K562 (cell line): ENCODE data around the gene EGFL6. TPM values are rescaled to one million over a fixed set of nuclear protein-coding genes. Genes with fewer than 3 reads are reported as not detected.

Experiments
- ADNP ChIP-seq: fragments of 200-800 bp; sonication (Bioruptor generic); IDR thresholded peaks from 2 replicates; pipeline ENCODE4 v1.6.1; 2016; ENCODE audit warnings: missing genetic modification characterization, missing compliant biosample characterization
- CHAMP1 ChIP-seq: fragments of 450-650 bp; IDR thresholded peaks from 2 replicates; pipeline ENCODE4 v1.6.1; 2016; ENCODE audit warnings: mild to moderate bottlenecking
- ELK3 ChIP-seq: fragments of 450-650 bp; formaldehyde crosslinking; IDR thresholded peaks from 2 replicates; pipeline ENCODE4 v1.4.0; 2020; ENCODE audit warnings: mild to moderate bottlenecking
- GABPB1 ChIP-seq: sonication (generic); formaldehyde crosslinking; IDR thresholded peaks from 2 replicates; pipeline ENCODE4 v1.8.0; 2022; ENCODE audit warnings: mild to moderate bottlenecking, missing genetic modification reagents
- GATA2 ChIP-seq: sonication (generic); formaldehyde crosslinking; IDR thresholded peaks from 2 replicates; pipeline ENCODE4 v1.4.0; 2020; ENCODE audit warnings: mild to moderate bottlenecking, missing genetic modification reagents
- KAT7 ChIP-seq: sonication (generic); formaldehyde crosslinking; IDR thresholded peaks from 2 replicates; pipeline ENCODE4 v1.8.0; 2022; ENCODE audit warnings: missing genetic modification reagents, mild to moderate bottlenecking, borderline replicate concordance
- KLF16 ChIP-seq: IDR thresholded peaks from 2 replicates; pipeline ENCODE4 v1.6.1; 2016; ENCODE audit warnings: antibody characterized with exemption
- MXI1 ChIP-seq: IDR thresholded peaks from 2 replicates; pipeline ENCODE4 v1.6.1; 2011; ENCODE audit warnings: low read depth, mild to moderate bottlenecking, improper control_type of control experiment, low read length
- NFIC ChIP-seq: fragments of 450-650 bp; IDR thresholded peaks from 2 replicates; pipeline ENCODE4 v1.6.1; 2017; ENCODE audit warnings: mild to moderate bottlenecking, inconsistent platforms
- RBM39 ChIP-seq: fragments of 200-400 bp; formaldehyde crosslinking; optimal IDR thresholded peaks from 2 replicates; pipeline ENCODE3; 2018; ENCODE audit warnings: low read depth, low read length
- SP1 ChIP-seq: sonication (generic); formaldehyde crosslinking; IDR thresholded peaks from 2 replicates; pipeline ENCODE4 v1.8.1; 2022; ENCODE audit warnings: mild to moderate bottlenecking, missing genetic modification reagents
- SRF ChIP-seq, 2 experiments: fragments of 250-450, 450-650 bp in 1 of 2; sonication (Bioruptor Pico) in 1 of 2; sonication (generic) in 1 of 2; formaldehyde crosslinking; IDR thresholded peaks; 2 replicates each; pipeline versions ENCODE4 v1.5.0 to v1.5.1; 2020 to 2022; ENCODE audit warnings: mild to moderate bottlenecking in 1 of 2, missing genetic modification reagents in 1 of 2
- SUPT5H ChIP-seq: fragments of 450-650 bp; IDR thresholded peaks from 2 replicates; pipeline ENCODE4 v1.6.1; 2016
- YY1 ChIP-seq, 3 experiments: IDR thresholded peaks; 2 replicates each; pipeline ENCODE4 v1.6.1; 2011; ENCODE audit warnings: low read length in 2 of 3, mild to moderate bottlenecking in 2 of 3, moderate library complexity in 2 of 3, borderline replicate concordance in 1 of 3, control low read depth in 1 of 3, low read depth in 1 of 3; ENCODE audit not compliant: insufficient read depth in 3 of 3, insufficient replicate concordance in 2 of 3, control insufficient read depth in 1 of 3, insufficient read length in 1 of 3; ENCODE audit errors: extremely low read depth in 1 of 3
- ZNF253 ChIP-seq: fragments of 250-450 bp; sonication (Bioruptor Pico); conservative IDR thresholded peaks from 2 replicates; pipeline ENCODE4 v1.6.1; 2021; ENCODE audit warnings: mild to moderate bottlenecking
- ZSCAN32 ChIP-seq: fragments of 450-650 bp; formaldehyde crosslinking; IDR thresholded peaks from 2 replicates; pipeline ENCODE4 v1.4.0; 2020; ENCODE audit warnings: mild to moderate bottlenecking, moderate library complexity
- polyA plus RNA-seq, 8 experiments: library from polyadenylated mRNA; depleted of rRNA in 4 of 8; stranded (reverse) in 5 of 8; unstranded in 3 of 8; fragments of >200 nt; fragmentation: Nextera tagmentation in 2 of 8; fragmentation: Illumina TruSeq in 1 of 8; extraction: Ambion mirVana in 2 of 8; extraction: Trizol in 1 of 8; gene quantifications; 2 replicates each; pipeline versions ENCODE4 v1.2.1 to v1.2.3, GENCODE V29; 2011 to 2014; ENCODE audit warnings: inconsistent platforms in 1 of 8, missing spikeins in 1 of 8
- total RNA-seq, 7 experiments: library from RNA; depleted of rRNA in 6 of 7; stranded (reverse); fragments of >200 nt in 6 of 7; fragmentation: Illumina TruSeq in 2 of 7; extraction: Trizol in 2 of 7; gene quantifications; 2 replicates each; pipeline versions ENCODE4 v1.2.1 to v1.2.3, GENCODE V29; 2011 to 2021; ENCODE audit warnings: low replicate concordance in 1 of 7
- TF ChIP-seq, protein P1 (sequence below), 2 experiments: fragments of 450-650 bp; IDR thresholded peaks; 2 replicates each; pipeline ENCODE4 v1.6.1; 2018; ENCODE audit warnings: mild to moderate bottlenecking in 2 of 2, low read depth in 1 of 2; ENCODE audit not compliant: partially characterized antibody in 2 of 2

Gene EGFL6
- total and polyA plus RNA-seq, 9 of the 15 experiments (the other 6 are each of a cell fraction or from before 2014, with no cell fraction given): 0.01 TPM; not detected in 8

DNA sequence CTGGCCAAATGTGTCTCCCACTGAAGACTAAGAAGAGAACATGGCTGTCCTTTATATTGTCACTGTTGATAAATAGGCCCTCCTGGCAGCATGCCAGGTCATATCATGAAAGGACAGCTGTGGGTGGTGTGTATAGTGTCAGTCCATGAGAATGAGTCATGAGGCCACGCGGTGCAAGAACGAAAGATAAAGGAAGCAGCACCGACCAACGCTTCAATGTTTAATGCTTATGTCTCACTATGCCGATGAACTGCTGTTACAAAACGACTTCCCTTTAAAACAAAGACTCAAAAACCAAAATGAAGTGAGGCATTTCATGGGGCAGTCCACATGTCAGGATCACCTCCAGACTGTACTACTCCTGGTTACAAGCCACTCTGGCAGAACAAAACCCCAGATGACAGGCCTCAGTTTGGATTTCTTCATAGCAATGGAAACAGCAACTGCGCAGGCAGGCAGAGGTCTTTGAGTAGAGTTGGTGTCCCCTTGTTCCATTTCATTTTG is 78.4 kb downstream of the EGFL6 start (continued):
- TF ChIP-seq KLF16: peak; percentile 76; the same call in 1 of the 2 replicates
- TF ChIP-seq ADNP: no peak; the same call in 1 of the 2 replicates
- TF ChIP-seq CHAMP1: peak; percentile 67
- TF ChIP-seq, protein P1, sequence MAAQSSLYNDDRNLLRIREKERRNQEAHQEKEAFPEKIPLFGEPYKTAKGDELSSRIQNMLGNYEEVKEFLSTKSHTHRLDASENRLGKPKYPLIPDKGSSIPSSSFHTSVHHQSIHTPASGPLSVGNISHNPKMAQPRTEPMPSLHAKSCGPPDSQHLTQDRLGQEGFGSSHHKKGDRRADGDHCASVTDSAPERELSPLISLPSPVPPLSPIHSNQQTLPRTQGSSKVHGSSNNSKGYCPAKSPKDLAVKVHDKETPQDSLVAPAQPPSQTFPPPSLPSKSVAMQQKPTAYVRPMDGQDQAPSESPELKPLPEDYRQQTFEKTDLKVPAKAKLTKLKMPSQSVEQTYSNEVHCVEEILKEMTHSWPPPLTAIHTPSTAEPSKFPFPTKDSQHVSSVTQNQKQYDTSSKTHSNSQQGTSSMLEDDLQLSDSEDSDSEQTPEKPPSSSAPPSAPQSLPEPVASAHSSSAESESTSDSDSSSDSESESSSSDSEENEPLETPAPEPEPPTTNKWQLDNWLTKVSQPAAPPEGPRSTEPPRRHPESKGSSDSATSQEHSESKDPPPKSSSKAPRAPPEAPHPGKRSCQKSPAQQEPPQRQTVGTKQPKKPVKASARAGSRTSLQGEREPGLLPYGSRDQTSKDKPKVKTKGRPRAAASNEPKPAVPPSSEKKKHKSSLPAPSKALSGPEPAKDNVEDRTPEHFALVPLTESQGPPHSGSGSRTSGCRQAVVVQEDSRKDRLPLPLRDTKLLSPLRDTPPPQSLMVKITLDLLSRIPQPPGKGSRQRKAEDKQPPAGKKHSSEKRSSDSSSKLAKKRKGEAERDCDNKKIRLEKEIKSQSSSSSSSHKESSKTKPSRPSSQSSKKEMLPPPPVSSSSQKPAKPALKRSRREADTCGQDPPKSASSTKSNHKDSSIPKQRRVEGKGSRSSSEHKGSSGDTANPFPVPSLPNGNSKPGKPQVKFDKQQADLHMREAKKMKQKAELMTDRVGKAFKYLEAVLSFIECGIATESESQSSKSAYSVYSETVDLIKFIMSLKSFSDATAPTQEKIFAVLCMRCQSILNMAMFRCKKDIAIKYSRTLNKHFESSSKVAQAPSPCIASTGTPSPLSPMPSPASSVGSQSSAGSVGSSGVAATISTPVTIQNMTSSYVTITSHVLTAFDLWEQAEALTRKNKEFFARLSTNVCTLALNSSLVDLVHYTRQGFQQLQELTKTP (IDR thresholded peaks at IDR 0.05; ENCODE audit: low read depth in 1 of 2, partially characterized antibody in 2 of 2): peak in 1 of 2 experiments; percentile 87
- no peak for TF ChIP-seq ELK3 (CRISPR knock-in tag)
- no peak for TF ChIP-seq RBM39
- TF ChIP-seq GATA2 (CRISPR knock-in tag): peak; percentile 84
- TF ChIP-seq SUPT5H: peak; percentile 50; the same call in 1 of the 2 replicates
- TF ChIP-seq SRF (CRISPR knock-in tag; IDR thresholded peaks at IDR 0.05): no peak
- peak; percentile 100 for TF ChIP-seq NFIC
- TF ChIP-seq YY1 (IDR thresholded peaks at IDR 0.05; ENCODE audit: borderline replicate concordance in 1 of 3, control insufficient read depth in 1 of 3, extremely low read depth in 1 of 3, insufficient read depth in 3 of 3, insufficient read length in 1 of 3, insufficient replicate concordance in 2 of 3, low read depth in 1 of 3, low read length in 2 of 3): peak; percentile 18 to 79 (median 49)
- 0 out of 2 replicates have a peak, but pooled peaks have one; percentile 30 for TF ChIP-seq MXI1
- TF ChIP-seq ZSCAN32 (CRISPR knock-in tag): no peak
- TF ChIP-seq KAT7 (CRISPR knock-in tag): no peak; the same call in 1 of the 2 replicates
- TF ChIP-seq ZNF253 (CRISPR knock-in tag): no peak
- 0 out of 2 replicates have a peak, but pooled peaks have one; percentile 61 for TF ChIP-seq GABPB1 (CRISPR knock-in tag)
- TF ChIP-seq SP1 (CRISPR knock-in tag): peak; percentile 63; the same call in 1 of the 2 replicates
